Neural cell (in vitro differentiated cells): ENCODE data around the gene JMJD1C. TPM values are rescaled to one million over a fixed set of nuclear protein-coding genes. Genes with fewer than 3 reads are reported as not detected.
"Not testable (repeated sequence)": the region's sequence is repeated elsewhere in the genome, so short reads cannot be mapped to it uniquely, and the experiment has no call there.

Source experiments
- H2AFZ ChIP-seq: fragments of 200-600, 300-800 bp; sonication (generic), shearing (Covaris generic); 2 replicates; pipeline ENCODE4 v1.6.0; 2014; ENCODE audit warnings: low read depth, mild to moderate bottlenecking, antibody characterized with exemption, low read length, moderate library complexity
- H3F3A ChIP-seq: fragments of 200-600 bp; shearing (Covaris generic); 2 replicates; pipeline ENCODE4 v1.6.1; 2016; ENCODE audit warnings: mild to moderate bottlenecking, moderate library complexity, mixed read lengths, antibody characterized with exemption, low read length; ENCODE audit not compliant: insufficient read depth, poor library complexity, severe bottlenecking
- H3K27ac ChIP-seq: fragments of 200-600, 300-800 bp; sonication (generic), shearing (Covaris generic); 2 replicates; pipeline ENCODE4 v1.5.1; 2014; ENCODE audit warnings: mild to moderate bottlenecking, low read length, moderate library complexity
- H3K27me3 ChIP-seq: fragments of 300-800, 200-600 bp; sonication (generic), shearing (Covaris generic); 2 replicates; pipeline ENCODE4 v1.6.0; 2014; ENCODE audit warnings: mild to moderate bottlenecking, low read depth, low read length, moderate library complexity; ENCODE audit not compliant: insufficient read depth
- H3K36me3 ChIP-seq: fragments of 300-800, 200-600 bp; sonication (generic), shearing (Covaris generic); 2 replicates; pipeline ENCODE4 v1.5.1; 2014; ENCODE audit warnings: mild to moderate bottlenecking, antibody characterized with exemption, low read length, moderate library complexity; ENCODE audit not compliant: insufficient read depth
- H3K4me2 ChIP-seq: fragments of 300-800, 200-600 bp; sonication (generic), shearing (Covaris generic); 2 replicates; pipeline ENCODE4 v1.6.0; 2014; ENCODE audit warnings: mild to moderate bottlenecking, low read length
- H3K4me3 ChIP-seq: fragments of 300-800, 200-600 bp; sonication (generic), shearing (Covaris generic); 2 replicates; pipeline ENCODE4 v1.5.1; 2014; ENCODE audit warnings: mild to moderate bottlenecking, low read length, moderate library complexity
- H3K79me2 ChIP-seq: fragments of 200-600 bp; shearing (Covaris generic); replicated peaks from 2 replicates; pipeline ENCODE4 v1.6.0; 2014; ENCODE audit warnings: mild to moderate bottlenecking, low read length, moderate library complexity; ENCODE audit not compliant: insufficient read depth
- H3K9ac ChIP-seq: fragments of 300-800, 200-600 bp; sonication (generic), shearing (Covaris generic); 2 replicates; pipeline ENCODE4 v1.6.1; 2016; ENCODE audit warnings: mild to moderate bottlenecking, low read length, mixed read lengths
- H3K9me2 ChIP-seq: fragments of 200-600 bp; shearing (Covaris generic); 2 replicates; pipeline ENCODE4 v1.6.1; 2016; ENCODE audit warnings: mild to moderate bottlenecking, low read length, mixed read lengths; ENCODE audit not compliant: insufficient read depth
- H3K9me3 ChIP-seq: fragments of 200-600, 300-800 bp; sonication (generic), shearing (Covaris generic); 2 replicates; pipeline ENCODE4 v1.6.1; 2016; ENCODE audit warnings: mild to moderate bottlenecking, mixed run types, low read length, moderate library complexity, mixed read lengths
- H4K20me1 ChIP-seq: fragments of 200-600 bp; shearing (Covaris generic); 2 replicates; pipeline ENCODE4 v1.6.1; 2016; ENCODE audit warnings: mild to moderate bottlenecking, mixed run types; ENCODE audit not compliant: insufficient read depth
- CTCF ChIP-seq: fragments of 450-650 bp; IDR thresholded peaks from 2 replicates; pipeline ENCODE4 v1.5.1; 2014; ENCODE audit warnings: antibody characterized with exemption, mild to moderate bottlenecking, moderate library complexity; ENCODE audit not compliant: poor library complexity, severe bottlenecking
- EP300 ChIP-seq: fragments of 450-650 bp; conservative IDR thresholded peaks from 2 replicates; pipeline ENCODE4 v1.6.1; 2014; ENCODE audit warnings: antibody characterized with exemption, mild to moderate bottlenecking, moderate library complexity; ENCODE audit not compliant: poor library complexity, severe bottlenecking
- EZH2 ChIP-seq: fragments of 200-600, 300-800 bp; shearing (Covaris generic), sonication (generic); IDR thresholded peaks from 2 replicates; pipeline ENCODE4 v1.6.1; 2014; ENCODE audit warnings: antibody characterized with exemption, low read length, borderline replicate concordance, mild to moderate bottlenecking; ENCODE audit not compliant: insufficient read depth, poor library complexity, severe bottlenecking
- MXI1 ChIP-seq: fragments of 450-650 bp; conservative IDR thresholded peaks from 2 replicates; pipeline ENCODE4 v1.6.1; 2014; ENCODE audit warnings: antibody characterized with exemption, mild to moderate bottlenecking; ENCODE audit not compliant: poor library complexity, severe bottlenecking
- POLR2AphosphoS5 ChIP-seq: IDR thresholded peaks from 2 replicates; pipeline ENCODE4 v1.6.1; 2012
- RAD21 ChIP-seq: fragments of 450-650 bp; conservative IDR thresholded peaks from 2 replicates; pipeline ENCODE4 v1.6.1; 2014; ENCODE audit warnings: antibody characterized with exemption, mild to moderate bottlenecking, moderate library complexity
- REST ChIP-seq: IDR thresholded peaks from 2 replicates; pipeline ENCODE4 v1.6.1; 2012; ENCODE audit warnings: borderline replicate concordance
- SMC3 ChIP-seq: fragments of 450-650 bp; conservative IDR thresholded peaks from 2 replicates; pipeline ENCODE4 v1.6.1; 2014; ENCODE audit warnings: antibody characterized with exemption, mild to moderate bottlenecking, moderate library complexity; ENCODE audit not compliant: poor library complexity
- TAF1 ChIP-seq: IDR thresholded peaks from 2 replicates; pipeline ENCODE4 v1.6.1; 2012; ENCODE audit warnings: low read depth
- polyA plus RNA-seq: library from polyadenylated mRNA; depleted of rRNA; stranded (reverse); fragments of >200 nt; gene quantifications from 2 replicates; pipeline ENCODE4 v1.2.3, GENCODE V29; 2014

JMJD1C gene
- polyA plus RNA-seq, 1 donor from 2014 or later = 108 TPM

GRCh38 chr10:63154546-63155387, 311.0 kb downstream of the JMJD1C start:
- H2AFZ ChIP-seq = no peak overlapping the region
- H3K4me2 ChIP-seq = no peak overlapping the region
- H3K4me3 ChIP-seq = no peak overlapping the region
- no peaks in the 10 kb centered on the region for H3K27me3 ChIP-seq
- H3K9ac ChIP-seq = no peak overlapping the region
- H3K36me3 ChIP-seq = no peaks in the 10 kb centered on the region
- H4K20me1 ChIP-seq = no peaks in the 10 kb centered on the region
- no peaks in the 10 kb centered on the region for H3K9me2 ChIP-seq
- H3K79me2 ChIP-seq = no peaks in the 10 kb centered on the region
- no peak overlapping the region for H3K27ac ChIP-seq
- H3F3A ChIP-seq = no peaks in the 10 kb centered on the region
- TF ChIP-seq CTCF = no peak
- no peak for TF ChIP-seq MXI1
- no peak for TF ChIP-seq EZH2
- TF ChIP-seq SMC3 = no peak
- no peak for TF ChIP-seq REST
- no peak for TF ChIP-seq POLR2AphosphoS5
- no peak for TF ChIP-seq RAD21
- no peak for TF ChIP-seq TAF1
- TF ChIP-seq EP300 = no peak
- H3K9me3 ChIP-seq = no peaks in the 10 kb centered on the region

- not testable (repeated sequence) for H3K4me2 ChIP-seq, H3K27me3 ChIP-seq
These were observed 311.8 kb downstream of the JMJD1C start for GRCh38 chr10:63153868-63154545.

More at GRCh38 chr10:63153868-63154545, 311.8 kb downstream of the JMJD1C start:
- not testable (repeated sequence) for H3K9me3 ChIP-seq, H3K9me2 ChIP-seq, H2AFZ ChIP-seq, H3K36me3 ChIP-seq, H3K4me3 ChIP-seq, H4K20me1 ChIP-seq, H3K27ac ChIP-seq, H3K9ac ChIP-seq, H3F3A ChIP-seq, H3K79me2 ChIP-seq
